Adipose tissue (tissue), 3 donors: ENCODE measurements around the gene NECTIN1. TPM values are rescaled to one million over a fixed set of nuclear protein-coding genes. Genes with fewer than 3 reads are reported as not detected.

Experiments used
- H3K27ac ChIP-seq: one replicate; pipeline ENCODE4 v1.5.1; 2013; ENCODE audit warnings: low read depth, low read length
- WGBS, 3 donors: extraction: QIAGEN DNeasy Blood & Tissue Kit; methylation state at CpG; one replicate each; pipeline ENCODE4 v1.1.7; 2013; 5-methylcytosine and 5-hydroxymethylcytosine counted together
- polyA plus RNA-seq, 3 donors: library from polyadenylated mRNA; stranded (reverse); fragments of 200-250 nt; gene quantifications; one replicate each; pipeline ENCODE4 v1.2.3, GENCODE V29; 2013
- donor health status: healthy with polysubstance abuse.
- donor health status: Bipolar disorder and iron deficiency.
- donor health status: healthy.

Gene NECTIN1, protein sequence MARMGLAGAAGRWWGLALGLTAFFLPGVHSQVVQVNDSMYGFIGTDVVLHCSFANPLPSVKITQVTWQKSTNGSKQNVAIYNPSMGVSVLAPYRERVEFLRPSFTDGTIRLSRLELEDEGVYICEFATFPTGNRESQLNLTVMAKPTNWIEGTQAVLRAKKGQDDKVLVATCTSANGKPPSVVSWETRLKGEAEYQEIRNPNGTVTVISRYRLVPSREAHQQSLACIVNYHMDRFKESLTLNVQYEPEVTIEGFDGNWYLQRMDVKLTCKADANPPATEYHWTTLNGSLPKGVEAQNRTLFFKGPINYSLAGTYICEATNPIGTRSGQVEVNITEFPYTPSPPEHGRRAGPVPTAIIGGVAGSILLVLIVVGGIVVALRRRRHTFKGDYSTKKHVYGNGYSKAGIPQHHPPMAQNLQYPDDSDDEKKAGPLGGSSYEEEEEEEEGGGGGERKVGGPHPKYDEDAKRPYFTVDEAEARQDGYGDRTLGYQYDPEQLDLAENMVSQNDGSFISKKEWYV
- polyA plus RNA-seq: 1 to 10 TPM; 2.7 to 9.4 (median 3.9) TPM

- no peak within 1 kb of the TSS for H3K27ac ChIP-seq
- WGBS, 3 donors: 0 to 1% (median 1%) methylated on average over 88 to 126 of the region's 128 CpGs
Observed at GRCh38 chr11:119728651-119729580, at the start of gene NECTIN1. Gene NECTIN1 (minus strand): TSS chr11:119729200. CDS start chr11:119728553, 647 bp downstream.

GRCh38 chr11:119778391-119779194 is 49.6 kb upstream of the NECTIN1 start:
- 74 to 86% (median 80%) methylated on average over 15 of the region's 15 CpGs for WGBS, 3 donors
- no peak overlapping the region for H3K27ac ChIP-seq

DNA sequence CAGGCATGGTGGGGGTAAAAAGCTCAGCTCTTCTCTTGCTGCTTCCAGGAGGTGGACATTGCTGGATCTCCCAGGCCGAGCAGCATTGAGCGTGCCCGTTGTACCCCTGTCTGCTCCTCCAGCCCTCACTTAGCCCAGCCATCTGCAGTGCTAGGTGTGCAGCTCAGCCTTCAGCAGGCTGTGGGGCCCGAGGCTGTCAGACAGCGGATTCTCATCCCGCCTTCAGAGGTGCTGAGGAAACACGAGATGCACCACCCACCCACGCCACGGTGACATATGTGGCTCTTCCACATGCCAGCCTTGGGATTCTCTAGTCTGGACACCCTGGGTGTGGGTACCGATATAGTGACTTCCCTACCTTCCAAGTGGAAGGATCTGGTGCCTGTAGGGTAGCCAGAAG is 48.9 kb upstream of the NECTIN1 start:
- 88 to 91% (median 89%) methylated on average over 10 of the region's 10 CpGs for WGBS, 3 donors
- H3K27ac ChIP-seq: no peak overlapping the region

DNA sequence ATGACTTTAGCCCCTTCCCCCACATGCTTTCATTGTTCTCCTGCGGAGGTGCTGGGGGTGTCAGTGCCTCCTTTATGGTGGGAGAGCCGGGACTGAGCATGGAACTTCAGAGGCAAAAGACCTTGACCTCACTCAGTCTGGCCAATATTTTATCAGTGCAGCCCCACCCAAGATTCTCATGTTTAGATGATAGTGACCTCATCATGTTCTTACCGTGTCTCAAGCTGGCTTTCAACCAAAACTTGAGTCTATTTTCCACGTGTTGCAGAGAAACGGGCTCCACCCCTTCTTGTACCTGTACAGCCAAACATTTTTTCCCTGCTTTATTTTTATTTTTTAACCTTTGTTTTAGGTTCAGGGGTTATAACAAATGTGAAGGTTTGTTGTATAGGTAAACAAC is 47.7 kb upstream of the NECTIN1 start:
- 25 to 51% (median 47%) methylated on average over 5 of the region's 5 CpGs for WGBS, 3 donors
- no peak overlapping the region for H3K27ac ChIP-seq

DNA sequence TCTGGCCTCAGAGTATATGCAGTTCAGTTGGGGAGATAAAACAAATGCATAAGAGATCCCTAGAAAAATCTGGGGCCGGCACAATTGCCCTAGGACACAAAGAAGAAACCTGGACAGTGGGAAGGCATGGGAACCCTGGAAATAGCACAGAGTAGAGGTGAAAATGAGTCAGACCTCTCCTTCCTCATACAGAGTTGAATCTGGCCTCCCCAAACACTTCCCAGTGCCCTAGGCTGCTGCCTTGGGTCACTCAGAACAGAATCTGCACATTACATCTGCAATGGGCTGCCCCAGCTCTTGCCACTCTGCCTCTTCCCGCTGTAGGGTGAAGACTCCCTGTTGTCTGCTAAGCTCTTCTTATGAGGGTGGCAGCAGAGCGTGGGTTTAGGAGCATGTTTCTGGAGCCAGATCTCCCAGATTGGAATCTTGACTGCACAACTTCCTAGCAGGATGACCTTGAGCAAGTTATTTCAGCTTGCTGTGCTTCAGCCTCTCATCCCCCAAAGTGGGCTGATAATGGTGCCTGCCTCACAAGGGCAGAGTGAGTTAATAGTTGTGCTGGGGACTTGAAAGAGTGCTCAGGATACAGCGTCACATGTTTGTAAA is 47.1 kb upstream of the NECTIN1 start:
- no peak overlapping the region for H3K27ac ChIP-seq
- WGBS, 3 donors: 53 to 69% (median 68%) methylated on average over 4 of the region's 4 CpGs

GRCh38 chr11:119774172-119774763 is 45.3 kb upstream of the NECTIN1 start:
- no peak overlapping the region for H3K27ac ChIP-seq
- 86 to 100% (median 91%) methylated on average over 1 of the region's 1 CpG for WGBS, 3 donors

DNA sequence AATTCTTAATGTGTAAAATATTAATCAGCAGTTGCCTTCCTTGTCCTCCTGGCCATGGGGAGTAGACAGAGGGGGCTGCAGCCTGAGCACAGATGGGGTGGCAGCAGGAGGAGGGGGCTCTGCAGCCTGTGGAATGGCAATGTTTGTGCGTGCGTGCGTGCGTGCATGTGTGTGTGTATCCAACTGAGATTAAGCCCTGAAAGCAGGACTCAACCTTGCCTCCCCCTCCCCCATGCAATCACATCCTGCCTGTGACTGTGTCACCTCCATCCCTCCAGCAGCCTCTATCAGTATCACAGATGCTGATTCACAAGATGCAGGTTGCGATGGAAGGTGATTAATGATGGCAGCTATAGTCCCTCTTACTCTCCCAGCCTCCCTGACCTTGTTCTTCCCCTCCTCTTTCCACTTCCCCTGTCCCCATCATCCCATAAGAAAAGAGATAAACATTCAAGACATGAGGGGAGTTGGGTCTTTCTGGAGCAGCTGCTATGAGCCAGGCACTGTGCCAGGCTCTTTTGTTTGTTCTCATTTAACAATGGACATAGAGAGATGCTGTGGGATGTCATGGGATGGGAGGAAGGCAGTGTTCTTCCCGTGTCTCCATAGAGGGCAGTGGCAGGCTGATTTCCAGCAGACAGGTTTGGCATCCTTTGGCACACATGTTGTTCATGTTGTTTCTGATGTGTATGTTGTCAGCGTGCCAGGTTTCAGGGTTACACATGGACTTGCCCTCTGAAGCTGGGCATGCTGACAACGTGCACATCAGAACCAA is 43.8 kb upstream of the NECTIN1 start:
- 58 to 75% (median 75%) methylated on average over 8 of the region's 8 CpGs for WGBS, 3 donors
- H3K27ac ChIP-seq: no peak overlapping the region

GRCh38 chr11:119772076-119772475 is 43.1 kb upstream of the NECTIN1 start:
- H3K27ac ChIP-seq: no peak overlapping the region

GRCh38 chr11:119771172-119771770 is 42.3 kb upstream of the NECTIN1 start:
- 87 to 91% (median 89%) methylated on average over 9 of the region's 9 CpGs for WGBS, 3 donors
- H3K27ac ChIP-seq: no peak overlapping the region

GRCh38 chr11:119765628-119766027 is 36.6 kb upstream of the NECTIN1 start:
- H3K27ac ChIP-seq: no peak overlapping the region
- WGBS, 3 donors: 75 to 86% (median 84%) methylated on average over 4 of the region's 4 CpGs

GRCh38 chr11:119764108-119764868 is 35.3 kb upstream of the NECTIN1 start:
- 32 to 44% (median 41%) methylated on average over 6 of the region's 6 CpGs for WGBS, 3 donors
- H3K27ac ChIP-seq: no peak overlapping the region

DNA sequence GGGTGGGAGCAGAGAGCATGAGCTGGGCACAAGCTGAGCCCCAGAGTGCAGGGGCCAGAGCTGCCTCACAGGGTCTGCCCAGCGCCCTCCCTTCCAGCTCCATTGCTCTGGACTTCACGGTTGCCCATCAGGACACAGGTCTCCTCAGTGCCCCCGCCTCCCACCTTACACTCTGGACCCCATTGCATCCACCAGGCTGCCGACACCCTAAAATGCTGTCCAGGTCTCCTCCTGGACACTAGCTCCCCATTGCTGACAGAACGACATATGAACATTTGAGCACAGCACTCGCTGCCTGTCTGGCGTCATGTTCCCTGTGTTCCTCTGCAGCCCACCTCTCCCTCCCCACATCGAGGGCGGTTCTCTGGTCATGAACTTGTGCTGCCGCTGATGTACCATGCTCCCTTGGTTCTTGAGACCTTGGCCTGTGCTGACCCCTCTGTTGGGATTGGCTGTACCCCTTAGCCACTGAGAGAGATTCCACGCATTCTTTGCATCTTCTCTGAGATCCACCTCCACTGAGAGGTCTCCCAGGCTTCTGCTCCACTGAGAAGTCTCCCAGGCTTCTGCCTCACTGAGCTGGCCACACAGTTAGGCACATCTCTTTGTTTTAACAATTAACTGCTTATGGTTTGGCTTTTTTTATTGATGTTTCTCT is 34.2 kb upstream of the NECTIN1 start:
- H3K27ac ChIP-seq: no peak overlapping the region
- 80 to 81% (median 81%) methylated on average over 11 of the region's 11 CpGs for WGBS, 3 donors

DNA sequence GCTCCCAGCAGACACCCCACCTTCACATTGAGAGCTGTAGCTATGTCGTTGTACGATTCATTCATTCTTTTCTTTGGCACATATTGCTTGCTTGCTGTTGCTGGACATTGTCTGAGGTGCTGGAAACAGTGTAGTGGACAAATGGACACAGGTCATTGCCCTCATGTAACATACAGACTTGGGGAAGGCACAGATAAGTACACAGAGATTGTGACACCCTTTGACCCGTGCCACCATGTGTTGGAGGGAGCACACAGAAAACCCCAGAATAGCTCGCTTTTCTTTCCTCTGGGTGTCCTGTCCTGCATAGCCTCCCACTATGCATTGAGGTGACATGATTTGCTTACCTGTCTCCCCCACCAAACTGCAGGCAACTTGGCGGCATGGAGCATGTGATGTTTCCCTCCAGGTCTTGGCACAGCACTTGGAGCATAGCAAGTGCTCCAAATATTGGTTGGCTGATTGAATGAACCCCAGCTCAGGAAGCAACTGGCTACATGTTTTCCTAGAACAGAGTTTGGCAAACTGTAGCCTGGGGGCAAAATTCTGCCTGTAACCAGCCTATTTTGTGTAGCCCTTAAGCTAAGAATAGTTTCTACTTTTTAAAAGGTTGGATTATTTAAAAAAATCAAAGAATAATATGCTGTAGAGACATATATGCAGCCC is 30.9 kb upstream of the NECTIN1 start:
- H3K27ac ChIP-seq: no peak overlapping the region
- 81 to 94% (median 91%) methylated on average over 5 of the region's 5 CpGs for WGBS, 3 donors

- no peak overlapping the region for H3K27ac ChIP-seq
- WGBS, 3 donors: 47 to 74% (median 50%) methylated on average over 8 of the region's 8 CpGs
Observed at GRCh38 chr11:119759324-119759723, 30.3 kb upstream of the NECTIN1 start.

- 32 to 43% (median 33%) methylated on average over 2 of the region's 2 CpGs for WGBS, 3 donors
- H3K27ac ChIP-seq: no peak overlapping the region
Observed at GRCh38 chr11:119758291-119758690, 29.3 kb upstream of the NECTIN1 start.
